Duodenal mucosa (tissue), 2 donors: Measurements from ENCODE around the gene ADCY5.

Source experiments
- H3K27ac ChIP-seq: one replicate; pipeline ENCODE4 v1.7.0; 2013; ENCODE audit warnings: low read depth, low read length
- H3K27me3 ChIP-seq, 2 donors: one replicate each; pipeline ENCODE4 v1.7.0; 2013; ENCODE audit warnings: low read length in 2 of 2, control low read depth in 1 of 2; ENCODE audit not compliant: insufficient read depth in 2 of 2, control insufficient read depth in 1 of 2
- H3K36me3 ChIP-seq, 2 donors: one replicate each; pipeline ENCODE4 v1.7.0; 2013; ENCODE audit warnings: low read length in 2 of 2, control low read depth in 1 of 2; ENCODE audit not compliant: insufficient read depth in 2 of 2, control insufficient read depth in 1 of 2
- H3K4me1 ChIP-seq, 2 donors: one replicate each; pipeline ENCODE4 v1.7.0; 2013; ENCODE audit warnings: low read length in 2 of 2, control low read depth in 1 of 2; ENCODE audit not compliant: insufficient read depth in 2 of 2, control insufficient read depth in 1 of 2
- H3K4me3 ChIP-seq, 2 donors: one replicate each; pipeline ENCODE4 v1.7.0; 2013; ENCODE audit warnings: low read length in 2 of 2, low read depth in 1 of 2
- H3K9ac ChIP-seq, 2 donors: one replicate each; pipeline ENCODE4 v1.7.0; 2013; ENCODE audit warnings: low read length in 2 of 2, low read depth in 1 of 2
- H3K9me3 ChIP-seq, 2 donors: one replicate each; pipeline ENCODE4 v1.7.0; 2013; ENCODE audit warnings: low read length in 2 of 2, control low read depth in 1 of 2; ENCODE audit not compliant: control insufficient read depth in 1 of 2

ADCY5 gene

DNA sequence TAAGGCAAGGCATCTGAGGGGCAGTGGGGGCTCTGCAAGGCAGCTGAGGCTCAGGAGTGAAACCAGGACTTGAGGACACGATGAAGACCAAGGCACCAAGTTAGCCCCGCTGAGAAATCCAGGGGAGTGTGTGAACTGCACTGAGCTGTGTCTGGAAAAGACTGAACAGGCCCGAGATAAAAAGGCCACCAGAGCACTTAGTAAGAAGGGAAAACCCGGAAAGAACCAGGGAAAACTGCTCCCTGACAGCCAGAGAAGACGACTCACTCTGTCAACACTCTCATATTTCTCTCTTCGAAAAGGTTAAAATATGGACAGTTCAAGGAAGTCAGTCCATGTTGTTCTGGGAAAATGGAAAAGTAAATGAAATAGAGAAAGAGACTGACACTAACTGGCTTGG, 138.1 kb downstream of the ADCY5 start:
- Histone ChIP-seq H3K4me3 (no peak overlapping the region), H3K36me3 (no peaks in the 10 kb centered on the region), H3K9me3 (no peaks in the 10 kb centered on the region)

DNA sequence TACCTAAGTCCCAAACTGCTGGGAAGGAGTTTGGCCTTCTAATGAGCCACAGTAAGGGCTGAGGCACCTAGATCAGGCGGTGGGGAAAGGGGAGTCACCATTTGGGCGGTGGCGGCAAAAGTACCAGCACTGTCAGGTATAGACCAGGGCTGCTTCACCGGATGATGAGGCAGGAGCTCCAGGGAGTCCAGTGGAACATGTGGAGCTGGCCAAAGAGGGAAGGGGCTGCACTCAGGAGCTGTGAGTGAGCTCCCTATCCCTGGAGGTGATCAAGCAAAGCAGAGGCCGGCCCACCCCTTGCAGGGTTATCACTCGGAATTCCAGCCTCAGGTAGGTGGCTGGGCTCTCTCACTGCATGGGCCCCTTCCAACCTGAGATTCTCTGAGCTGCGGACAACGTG, 138.7 kb downstream of the ADCY5 start:
- no peak overlapping the region for H3K4me3 ChIP-seq
- no peaks in the 10 kb centered on the region for H3K36me3 ChIP-seq

More for the DNA sequence above, 138.1 kb downstream of the ADCY5 start:
- Histone ChIP-seq H3K27me3 (no peaks in the 10 kb centered on the region), H3K4me1 (no peaks in the 10 kb centered on the region), H3K27ac (no peak overlapping the region), H3K9ac (no peak overlapping the region)

DNA sequence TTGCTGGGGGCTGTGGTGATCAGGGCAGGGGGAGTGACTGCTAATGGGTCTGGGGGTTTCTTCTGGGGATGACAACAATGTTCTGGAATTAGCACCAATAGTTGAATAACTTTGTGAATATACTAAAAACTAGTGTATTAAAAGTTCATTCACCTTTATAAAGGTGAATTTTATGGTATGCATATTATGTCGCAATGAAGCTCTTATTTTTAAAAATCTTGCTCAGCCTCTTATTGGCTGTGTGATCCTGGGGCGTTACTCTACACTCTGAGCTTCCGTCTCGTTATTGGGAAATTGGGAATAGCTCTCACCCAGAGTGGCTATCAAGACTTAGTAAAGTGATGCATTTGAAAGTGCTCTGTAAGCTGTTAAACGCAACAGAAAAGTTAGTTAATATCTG, 141.8 kb downstream of the ADCY5 start:
- no peak overlapping the region for H3K4me3 ChIP-seq
- no peaks in the 10 kb centered on the region for H3K27me3 ChIP-seq
- no peaks in the 10 kb centered on the region for H3K36me3 ChIP-seq
- no peak overlapping the region for H3K27ac ChIP-seq
- no peak overlapping the region for H3K9ac ChIP-seq
- no peaks in the 10 kb centered on the region for H3K9me3 ChIP-seq
- no peaks in the 10 kb centered on the region for H3K4me1 ChIP-seq

More for the DNA sequence above, 138.7 kb downstream of the ADCY5 start:
- no peaks in the 10 kb centered on the region for H3K27me3 ChIP-seq
- H3K9ac ChIP-seq = no peak overlapping the region
- no peak overlapping the region for H3K27ac ChIP-seq
- H3K4me1 ChIP-seq = no peaks in the 10 kb centered on the region
- H3K9me3 ChIP-seq = no peaks in the 10 kb centered on the region

DNA sequence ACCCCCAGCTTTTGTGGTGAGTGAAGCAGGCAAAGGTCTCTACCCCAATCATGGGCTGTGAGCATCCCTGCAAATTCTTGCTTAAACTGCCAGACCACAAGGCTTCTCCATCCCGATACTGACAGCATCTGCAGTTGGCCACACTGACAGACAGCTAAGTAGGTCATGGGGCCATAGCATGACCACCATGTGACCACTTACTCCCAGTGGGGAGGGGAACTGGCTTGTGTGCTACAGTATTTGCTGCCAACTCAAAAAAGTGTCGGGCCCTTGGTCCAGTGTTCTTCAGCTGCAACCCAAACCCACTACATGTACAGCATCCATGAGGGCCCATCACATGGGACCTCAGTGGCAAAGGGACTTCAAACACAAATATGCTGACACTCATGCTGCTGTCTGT, 143.7 kb downstream of the ADCY5 start:
- Histone ChIP-seq H3K27me3 (no peaks in the 10 kb centered on the region), H3K9ac (no peak overlapping the region), H3K9me3 (no peaks in the 10 kb centered on the region), H3K36me3 (no peaks in the 10 kb centered on the region), H3K4me3 (no peak overlapping the region), H3K27ac (no peak overlapping the region), H3K4me1 (no peaks in the 10 kb centered on the region)

- Histone ChIP-seq H3K27me3 (no peaks in the 10 kb centered on the region), H3K4me1 (no peaks in the 10 kb centered on the region), H3K27ac (no peak overlapping the region), H3K4me3 (no peak overlapping the region), H3K36me3 (no peaks in the 10 kb centered on the region), H3K9ac (no peak overlapping the region), H3K9me3 (no peaks in the 10 kb centered on the region)
Measured at GRCh38 chr3:123303976-123304560, 144.8 kb downstream of the ADCY5 start.

DNA sequence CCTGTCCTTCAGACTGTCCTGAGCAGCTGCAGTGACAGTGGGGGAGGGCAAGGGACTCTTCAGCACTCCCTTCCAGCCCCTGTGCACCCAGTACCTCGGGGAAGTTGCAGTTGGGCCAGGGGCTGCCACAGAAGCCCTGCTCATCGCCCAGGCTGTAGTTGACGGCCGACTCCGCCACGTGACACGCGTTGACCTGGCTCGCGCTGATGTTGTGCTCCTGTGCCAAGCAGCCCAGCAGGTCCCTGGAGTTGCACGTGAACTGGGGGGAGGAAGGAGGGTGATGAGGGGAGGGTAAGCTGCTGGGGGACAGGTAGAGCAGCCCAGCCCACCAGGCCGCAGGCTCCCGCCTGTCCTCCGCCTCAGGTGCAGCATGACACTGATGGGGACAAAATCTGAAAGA, 145.9 kb downstream of the ADCY5 start:
- H3K4me3 ChIP-seq = no peak overlapping the region
- H3K27ac ChIP-seq = no peak overlapping the region
- H3K9ac ChIP-seq = no peak overlapping the region
- no peaks in the 10 kb centered on the region for H3K36me3 ChIP-seq
- no peaks in the 10 kb centered on the region for H3K9me3 ChIP-seq
- H3K27me3 ChIP-seq = no peaks in the 10 kb centered on the region
- H3K4me1 ChIP-seq = no peaks in the 10 kb centered on the region

DNA sequence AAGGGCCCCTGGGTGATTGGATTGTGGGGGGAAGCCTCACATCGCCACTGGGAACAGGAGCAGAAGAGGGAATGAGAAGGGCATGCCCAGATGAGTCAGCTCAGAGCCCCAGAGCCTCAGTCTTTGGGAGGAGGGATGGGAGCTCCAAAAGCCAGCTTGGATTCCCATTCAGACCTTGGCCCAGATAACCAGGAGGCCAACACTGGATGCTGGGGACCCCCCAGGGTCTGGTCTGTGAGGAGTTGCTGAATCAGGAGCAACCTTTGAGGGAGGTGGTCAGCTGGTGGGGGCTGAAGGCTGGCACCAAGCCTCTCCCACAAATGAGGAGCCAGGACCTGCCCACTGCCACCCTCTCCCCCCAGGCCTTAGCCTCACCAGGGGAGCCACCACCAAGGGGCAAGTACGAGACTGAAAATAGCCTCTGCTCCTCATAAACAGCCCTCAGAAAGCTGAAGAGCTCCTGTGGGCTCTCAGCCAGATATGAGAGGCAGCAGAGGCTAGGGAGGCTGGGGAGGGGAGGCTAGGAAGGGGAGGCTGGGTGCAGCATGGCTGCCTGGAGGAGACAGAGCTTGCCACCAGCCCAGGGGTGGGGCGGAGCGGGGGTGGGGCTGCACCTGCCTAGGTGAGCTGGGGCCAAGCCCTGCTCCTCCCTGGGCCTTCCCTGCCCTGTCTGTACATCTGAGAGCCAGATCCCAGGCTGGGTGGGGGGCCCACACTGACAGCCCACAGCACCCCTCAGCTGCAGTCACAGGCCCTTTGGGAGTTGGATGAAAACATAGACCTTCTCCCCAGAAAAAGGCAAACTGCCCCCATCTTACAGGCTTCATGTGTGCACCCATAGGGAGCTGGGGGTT, 147.3 kb downstream of the ADCY5 start:
- Histone ChIP-seq H3K9me3 (no peaks in the 10 kb centered on the region), H3K4me3 (no peak overlapping the region), H3K27me3 (no peaks in the 10 kb centered on the region), H3K9ac (no peak overlapping the region), H3K27ac (no peak overlapping the region), H3K36me3 (no peaks in the 10 kb centered on the region), H3K4me1 (no peaks in the 10 kb centered on the region)

DNA sequence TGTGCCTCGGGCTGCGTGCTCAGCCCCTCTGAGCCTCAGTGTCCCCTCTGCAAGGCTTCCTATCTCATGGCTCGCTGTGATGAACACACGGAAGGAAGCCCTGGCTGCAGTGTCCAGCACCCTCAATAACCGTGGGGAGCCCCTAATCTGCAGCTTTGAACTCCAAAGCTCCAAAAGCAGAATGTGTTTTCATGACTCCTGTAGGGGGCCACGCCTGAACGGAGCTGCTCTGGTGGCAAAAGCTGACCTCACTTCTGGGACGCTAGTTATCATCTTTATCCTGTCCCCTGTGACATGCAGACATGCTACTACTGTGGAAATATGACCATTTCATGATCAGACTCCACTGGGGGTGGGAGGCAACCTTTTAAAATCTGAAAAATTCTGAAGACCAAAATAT, 148.3 kb downstream of the ADCY5 start:
- no peaks in the 10 kb centered on the region for H3K27me3 ChIP-seq
- H3K9ac ChIP-seq = no peak overlapping the region
- H3K36me3 ChIP-seq = no peaks in the 10 kb centered on the region
- no peak overlapping the region for H3K4me3 ChIP-seq
- H3K27ac ChIP-seq = no peak overlapping the region
- no peaks in the 10 kb centered on the region for H3K9me3 ChIP-seq
- no peaks in the 10 kb centered on the region for H3K4me1 ChIP-seq

DNA sequence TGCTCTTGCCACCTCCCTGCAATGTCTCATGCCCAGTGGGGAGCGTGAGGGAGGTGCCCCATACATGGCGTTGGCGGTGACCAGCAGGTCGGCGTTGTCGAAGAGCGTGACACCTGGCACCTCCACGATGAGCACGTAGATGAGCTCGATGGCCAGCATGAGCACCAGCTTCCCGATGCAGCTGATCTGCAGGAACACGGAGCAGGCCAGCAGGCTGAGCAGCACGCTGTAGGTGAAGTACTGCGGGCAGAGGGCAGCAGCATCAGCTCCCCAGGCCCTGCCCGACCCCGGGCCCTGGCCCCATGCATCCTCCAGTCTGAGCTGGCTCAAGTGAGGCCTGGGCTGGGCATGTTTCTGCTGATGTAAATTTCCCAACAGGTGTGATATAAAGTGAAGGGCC, 148.8 kb downstream of the ADCY5 start:
- Histone ChIP-seq H3K27ac (no peak overlapping the region), H3K36me3 (no peaks in the 10 kb centered on the region), H3K9me3 (no peaks in the 10 kb centered on the region)

DNA sequence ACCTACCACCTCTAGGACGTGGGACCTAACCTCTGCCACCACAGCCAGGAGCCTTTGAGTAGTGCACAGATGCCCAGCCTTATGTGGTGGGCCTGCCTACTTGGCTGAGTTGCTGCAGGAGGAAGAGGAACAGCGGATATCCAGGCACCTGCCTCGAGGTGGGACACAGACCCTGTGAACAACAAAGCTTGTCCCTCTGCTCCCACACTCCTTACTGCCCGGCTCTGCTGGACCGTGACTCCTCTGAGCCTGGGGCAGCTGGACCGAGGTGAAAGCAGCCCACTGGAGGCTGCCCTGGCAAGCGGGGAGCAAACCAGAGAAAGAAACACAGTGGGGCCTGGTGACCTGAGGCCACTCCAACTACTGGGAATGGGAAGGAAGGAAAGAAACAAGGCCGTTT, 149.3 kb downstream of the ADCY5 start:
- H3K27ac ChIP-seq = no peak overlapping the region
- no peak overlapping the region for H3K4me3 ChIP-seq
- no peaks in the 10 kb centered on the region for H3K4me1 ChIP-seq
- no peaks in the 10 kb centered on the region for H3K9me3 ChIP-seq
- H3K36me3 ChIP-seq = no peaks in the 10 kb centered on the region
- H3K27me3 ChIP-seq = no peaks in the 10 kb centered on the region
- no peak overlapping the region for H3K9ac ChIP-seq

More for the DNA sequence above, 148.8 kb downstream of the ADCY5 start:
- H3K27me3 ChIP-seq = no peaks in the 10 kb centered on the region
- no peak overlapping the region for H3K4me3 ChIP-seq
- no peaks in the 10 kb centered on the region for H3K4me1 ChIP-seq
- no peak overlapping the region for H3K9ac ChIP-seq
